ENCODE measurements around the gene FAF1.

Gene FAF1

DNA sequence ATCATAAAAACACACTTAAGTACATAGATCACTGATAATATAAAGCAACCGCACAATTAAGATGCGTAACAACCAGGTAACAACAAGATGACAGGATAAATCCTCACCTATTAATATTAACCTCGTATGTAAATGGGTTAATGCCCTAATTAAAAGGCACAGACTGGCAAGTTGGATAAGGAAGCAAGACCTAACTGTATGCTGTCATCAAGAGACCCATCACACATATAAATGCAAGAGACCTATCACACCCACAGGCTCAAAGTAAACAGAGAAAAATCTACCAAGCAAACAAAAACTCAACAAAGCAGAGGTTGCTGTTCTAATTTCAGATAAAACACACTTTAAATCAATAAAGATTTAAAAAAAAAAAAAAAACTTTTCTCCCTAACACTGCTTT, 151.8 kb downstream of the FAF1 start:
- peaks cover 93% of the 10 kb centered on the region for H3K79me2 ChIP-seq (ENCODE audit: control insufficient read depth, low read length)
- peaks cover 4% of the 10 kb centered on the region; the same call in 1 of the 2 replicates for H3K4me1 ChIP-seq (ENCODE audit: control insufficient read depth, low read length)
- no peak overlapping the region for H3K27ac ChIP-seq (ENCODE audit: low read depth, low read length)
- no peaks in the 10 kb centered on the region for H3K9me3 ChIP-seq (ENCODE audit: control insufficient read depth, insufficient read depth, low read length)
- no peaks in the 10 kb centered on the region for H3K9me2 ChIP-seq (replicated peaks; ENCODE audit: control insufficient read depth, low read length)
- no peak overlapping the region for H3K4me2 ChIP-seq (ENCODE audit: low read length)
- peaks cover 3% of the 10 kb centered on the region; the same call in 1 of the 2 replicates for H4K20me1 ChIP-seq (ENCODE audit: control insufficient read depth, insufficient read depth, low read depth, low read length)
- TF ChIP-seq EZH2phosphoT487 (IDR thresholded peaks at IDR 0.05; ENCODE audit: borderline replicate concordance, low read length) = no peak
- no peak for TF ChIP-seq CTCF (IDR thresholded peaks at IDR 0.05; ENCODE audit: low read depth, low read length, poor library complexity, severe bottlenecking)
- H3K4me3 ChIP-seq (ENCODE audit: low read length) = no peak overlapping the region
- no peaks in the 10 kb centered on the region; the same call in 1 of the 2 replicates for H3F3A ChIP-seq (ENCODE audit: control insufficient read depth, insufficient read depth)
- no peaks in the 10 kb centered on the region for H3K36me3 ChIP-seq (ENCODE audit: control insufficient read depth, low read length)
- no peaks in the 10 kb centered on the region for H3K27me3 ChIP-seq (ENCODE audit: control insufficient read depth, low read length)

GRCh38 chr1:50796272-50796671, 163.8 kb downstream of the FAF1 start:
- Histone ChIP-seq H3K4me2 (ENCODE audit: low read length) (no peak overlapping the region), H3K4me3 (ENCODE audit: low read length) (no peak overlapping the region), H3K9me2 (replicated peaks; ENCODE audit: control insufficient read depth, low read length) (no peaks in the 10 kb centered on the region), H3K27me3 (ENCODE audit: control insufficient read depth, low read length) (no peaks in the 10 kb centered on the region), H4K20me1 (ENCODE audit: control insufficient read depth, insufficient read depth, low read depth, low read length) (no peaks in the 10 kb centered on the region), H3K9me3 (ENCODE audit: control insufficient read depth, insufficient read depth, low read length) (no peaks in the 10 kb centered on the region), H3F3A (ENCODE audit: control insufficient read depth, insufficient read depth) (no peaks in the 10 kb centered on the region), H3K36me3 (ENCODE audit: control insufficient read depth, low read length) (peaks cover 3% of the 10 kb centered on the region), H3K4me1 (ENCODE audit: control insufficient read depth, low read length) (0 out of 2 replicates have a peak, but pooled peaks cover 3% of the 10 kb centered on the region), H3K79me2 (ENCODE audit: control insufficient read depth, low read length) (no peaks in the 10 kb centered on the region; the same call in none of the 2 replicates), H3K27ac (ENCODE audit: low read depth, low read length) (no peak overlapping the region)
- TF ChIP-seq CTCF (IDR thresholded peaks at IDR 0.05; ENCODE audit: low read depth, low read length, poor library complexity, severe bottlenecking) (no peak), EZH2phosphoT487 (IDR thresholded peaks at IDR 0.05; ENCODE audit: borderline replicate concordance, low read length) (no peak)

GRCh38 chr1:50793521-50793920, 166.5 kb downstream of the FAF1 start:
- TF ChIP-seq CTCF (IDR thresholded peaks at IDR 0.05; ENCODE audit: low read depth, low read length, poor library complexity, severe bottlenecking) = no peak
- no peak for TF ChIP-seq EZH2phosphoT487 (IDR thresholded peaks at IDR 0.05; ENCODE audit: borderline replicate concordance, low read length)

More at GRCh38 chr1:50793521-50793920, 166.5 kb downstream of the FAF1 start:
- Histone ChIP-seq H3K36me3 (ENCODE audit: control insufficient read depth, low read length) (peaks cover under 1% of the 10 kb centered on the region), H3K9me2 (replicated peaks; ENCODE audit: control insufficient read depth, low read length) (no peaks in the 10 kb centered on the region), H3K27me3 (ENCODE audit: control insufficient read depth, low read length) (no peaks in the 10 kb centered on the region), H3K4me1 (ENCODE audit: control insufficient read depth, low read length) (no peaks in the 10 kb centered on the region), H3K27ac (ENCODE audit: low read depth, low read length) (no peak overlapping the region), H3K4me2 (ENCODE audit: low read length) (no peak overlapping the region), H3K9me3 (ENCODE audit: control insufficient read depth, insufficient read depth, low read length) (no peaks in the 10 kb centered on the region), H3F3A (ENCODE audit: control insufficient read depth, insufficient read depth) (no peaks in the 10 kb centered on the region), H3K79me2 (ENCODE audit: control insufficient read depth, low read length) (no peaks in the 10 kb centered on the region), H3K4me3 (ENCODE audit: low read length) (no peak overlapping the region), H4K20me1 (ENCODE audit: control insufficient read depth, insufficient read depth, low read depth, low read length) (no peaks in the 10 kb centered on the region)

All from DOHH2 (cell line).